HepG2 (cell line): ENCODE data around the gene BPIFB6. TPM values are rescaled to one million over a fixed set of nuclear protein-coding genes. Genes with fewer than 3 reads are reported as not detected.

Experiments
- NFE2L2 ChIP-seq: fragments of 150-350 bp; IDR thresholded peaks from 2 replicates; pipeline ENCODE4 v1.6.1; 2014; ENCODE audit warnings: low read length
- SAFB2 ChIP-seq: sonication (generic); formaldehyde crosslinking; IDR thresholded peaks from 2 replicates; pipeline ENCODE4 v1.5.1; 2020; ENCODE audit warnings: missing genetic modification reagents, low read depth, mild to moderate bottlenecking, borderline replicate concordance
- ZKSCAN1 ChIP-seq: fragments of 150-350 bp; IDR thresholded peaks from 2 replicates; pipeline ENCODE4 v1.6.1; 2014; ENCODE audit warnings: low read length
- polyA plus RNA-seq, 8 experiments: library from polyadenylated mRNA; depleted of rRNA in 3 of 8; stranded (reverse) in 7 of 8; unstranded in 1 of 8; fragments of >200 nt; fragmentation: Illumina TruSeq in 4 of 8; extraction: Trizol in 4 of 8; gene quantifications; 2 replicates each; pipeline versions ENCODE4 v1.2.1 to v1.2.3, GENCODE V29; 2011 to 2016; ENCODE audit warnings: low read depth in 4 of 8, missing spikeins in 1 of 8, mixed read lengths in 1 of 8; ENCODE audit not compliant: insufficient read depth in 1 of 8
- total RNA-seq, 5 experiments: library from RNA; depleted of rRNA; stranded (reverse); fragments of >200 nt; fragmentation: Illumina TruSeq; extraction: Trizol; gene quantifications; 2 replicates each; pipeline ENCODE4 v1.2.3, GENCODE V29; 2016; ENCODE audit warnings: low read depth in 1 of 5
- TF ChIP-seq, protein P1 (sequence below), 2 experiments: sonication (generic) in 1 of 2; formaldehyde crosslinking in 1 of 2; IDR thresholded peaks; 2 replicates each; pipeline versions ENCODE4 v1.4.0 to v1.6.1; 2016 to 2020; ENCODE audit warnings: borderline replicate concordance in 1 of 2, low read depth in 1 of 2, mild to moderate bottlenecking in 1 of 2, missing genetic modification reagents in 1 of 2
- TF ChIP-seq, protein P2 (sequence below): sonication (generic); formaldehyde crosslinking; IDR thresholded peaks from 2 replicates; pipeline ENCODE4 v1.4.0; 2020; ENCODE audit warnings: missing genetic modification reagents, borderline replicate concordance
- TF ChIP-seq, protein P3 (sequence below): sonication (generic); formaldehyde crosslinking; IDR thresholded peaks from 2 replicates; pipeline ENCODE4 v1.4.0; 2020; ENCODE audit warnings: mild to moderate bottlenecking, missing genetic modification reagents

The BPIFB6 gene
- total and polyA plus RNA-seq, 2 of the 13 experiments (the other 11 are each of a cell fraction or from before 2014, with no cell fraction given) = 0.13 to 1.7 TPM

DNA sequence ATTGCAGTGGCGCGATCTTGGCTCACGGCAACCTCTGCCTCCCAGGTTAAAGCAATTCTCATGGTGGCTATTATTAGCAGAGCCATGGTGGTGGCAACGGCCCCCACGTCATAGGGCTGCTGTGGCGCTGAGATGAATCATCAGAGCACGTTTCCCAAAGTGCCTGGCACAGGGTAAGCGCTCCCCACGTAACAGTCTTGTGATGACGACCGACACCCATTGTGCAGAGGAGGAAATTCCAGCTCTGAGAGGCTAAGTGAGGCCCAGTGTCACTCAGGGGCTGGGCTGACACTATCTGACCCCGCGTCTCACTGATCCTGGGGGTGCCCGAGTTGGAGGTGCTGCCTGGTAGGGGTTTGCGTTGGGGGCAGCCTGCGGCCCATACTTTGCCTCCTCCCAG is 43.4 kb upstream of the BPIFB6 start (continued):
- TF ChIP-seq, protein P1, sequence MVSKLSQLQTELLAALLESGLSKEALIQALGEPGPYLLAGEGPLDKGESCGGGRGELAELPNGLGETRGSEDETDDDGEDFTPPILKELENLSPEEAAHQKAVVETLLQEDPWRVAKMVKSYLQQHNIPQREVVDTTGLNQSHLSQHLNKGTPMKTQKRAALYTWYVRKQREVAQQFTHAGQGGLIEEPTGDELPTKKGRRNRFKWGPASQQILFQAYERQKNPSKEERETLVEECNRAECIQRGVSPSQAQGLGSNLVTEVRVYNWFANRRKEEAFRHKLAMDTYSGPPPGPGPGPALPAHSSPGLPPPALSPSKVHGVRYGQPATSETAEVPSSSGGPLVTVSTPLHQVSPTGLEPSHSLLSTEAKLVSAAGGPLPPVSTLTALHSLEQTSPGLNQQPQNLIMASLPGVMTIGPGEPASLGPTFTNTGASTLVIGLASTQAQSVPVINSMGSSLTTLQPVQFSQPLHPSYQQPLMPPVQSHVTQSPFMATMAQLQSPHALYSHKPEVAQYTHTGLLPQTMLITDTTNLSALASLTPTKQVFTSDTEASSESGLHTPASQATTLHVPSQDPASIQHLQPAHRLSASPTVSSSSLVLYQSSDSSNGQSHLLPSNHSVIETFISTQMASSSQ (IDR thresholded peaks at IDR 0.05; ENCODE audit: low read depth) = no peak
- TF ChIP-seq, protein P1 (CRISPR knock-in tag; IDR thresholded peaks at IDR 0.05; ENCODE audit: borderline replicate concordance) = 0 out of 2 replicates have a peak, but pooled peaks have one; percentile 36
- TF ChIP-seq, protein P2, sequence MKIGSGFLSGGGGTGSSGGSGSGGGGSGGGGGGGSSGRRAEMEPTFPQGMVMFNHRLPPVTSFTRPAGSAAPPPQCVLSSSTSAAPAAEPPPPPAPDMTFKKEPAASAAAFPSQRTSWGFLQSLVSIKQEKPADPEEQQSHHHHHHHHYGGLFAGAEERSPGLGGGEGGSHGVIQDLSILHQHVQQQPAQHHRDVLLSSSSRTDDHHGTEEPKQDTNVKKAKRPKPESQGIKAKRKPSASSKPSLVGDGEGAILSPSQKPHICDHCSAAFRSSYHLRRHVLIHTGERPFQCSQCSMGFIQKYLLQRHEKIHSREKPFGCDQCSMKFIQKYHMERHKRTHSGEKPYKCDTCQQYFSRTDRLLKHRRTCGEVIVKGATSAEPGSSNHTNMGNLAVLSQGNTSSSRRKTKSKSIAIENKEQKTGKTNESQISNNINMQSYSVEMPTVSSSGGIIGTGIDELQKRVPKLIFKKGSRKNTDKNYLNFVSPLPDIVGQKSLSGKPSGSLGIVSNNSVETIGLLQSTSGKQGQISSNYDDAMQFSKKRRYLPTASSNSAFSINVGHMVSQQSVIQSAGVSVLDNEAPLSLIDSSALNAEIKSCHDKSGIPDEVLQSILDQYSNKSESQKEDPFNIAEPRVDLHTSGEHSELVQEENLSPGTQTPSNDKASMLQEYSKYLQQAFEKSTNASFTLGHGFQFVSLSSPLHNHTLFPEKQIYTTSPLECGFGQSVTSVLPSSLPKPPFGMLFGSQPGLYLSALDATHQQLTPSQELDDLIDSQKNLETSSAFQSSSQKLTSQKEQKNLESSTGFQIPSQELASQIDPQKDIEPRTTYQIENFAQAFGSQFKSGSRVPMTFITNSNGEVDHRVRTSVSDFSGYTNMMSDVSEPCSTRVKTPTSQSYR = no peak
- no peak for TF ChIP-seq ZKSCAN1
- TF ChIP-seq, protein P3, sequence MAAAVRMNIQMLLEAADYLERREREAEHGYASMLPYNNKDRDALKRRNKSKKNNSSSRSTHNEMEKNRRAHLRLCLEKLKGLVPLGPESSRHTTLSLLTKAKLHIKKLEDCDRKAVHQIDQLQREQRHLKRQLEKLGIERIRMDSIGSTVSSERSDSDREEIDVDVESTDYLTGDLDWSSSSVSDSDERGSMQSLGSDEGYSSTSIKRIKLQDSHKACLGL (CRISPR knock-in tag) = no peak
- no peak for TF ChIP-seq SAFB2 (CRISPR knock-in tag)
- TF ChIP-seq NFE2L2 = no peak
